HG02678 (cell line): ENCODE measurements around the gene SCAPER.

Experiments used
- ATAC-seq: cut with Tn5 transposase; IDR thresholded peaks from one replicate; pipeline ENCODE4 v1.9.1; 2021; ENCODE audit warnings: mild to moderate bottlenecking, moderate library complexity; ENCODE audit not compliant: unreplicated experiment

The SCAPER gene

GRCh38 chr15:76905013-76905839 lies at the start of gene SCAPER:
SCAPER (minus strand) TSS chr15:76905340; CDS start chr15:76883817, 21,523 bp downstream.
- peak; percentile 89 for ATAC-seq

- ATAC-seq = no peak
Measured at GRCh38 chr15:76954744-76955143, 49.6 kb upstream of the SCAPER start.

GRCh38 chr15:76953913-76954312 lies 48.8 kb upstream of the SCAPER start:
- no peak for ATAC-seq

- ATAC-seq = no peak
Measured at GRCh38 chr15:76951220-76951619, 46.1 kb upstream of the SCAPER start.

- ATAC-seq = no peak
Measured at GRCh38 chr15:76947454-76947853, 42.3 kb upstream of the SCAPER start.

GRCh38 chr15:76945494-76946093 lies 40.5 kb upstream of the SCAPER start:
- ATAC-seq = no peak

GRCh38 chr15:76942331-76942730 lies 37.2 kb upstream of the SCAPER start:
- ATAC-seq = no peak

- no peak for ATAC-seq
Measured at GRCh38 chr15:76941636-76942035, 36.5 kb upstream of the SCAPER start.

GRCh38 chr15:76939715-76940114 lies 34.6 kb upstream of the SCAPER start:
- ATAC-seq = no peak

GRCh38 chr15:76938752-76939151 lies 33.6 kb upstream of the SCAPER start:
- ATAC-seq = no peak

- no peak for ATAC-seq
Measured at GRCh38 chr15:76936671-76937070, 31.5 kb upstream of the SCAPER start.

GRCh38 chr15:76935620-76936019 lies 30.5 kb upstream of the SCAPER start:
- no peak for ATAC-seq

GRCh38 chr15:76932135-76932966 lies 27.2 kb upstream of the SCAPER start:
- ATAC-seq = no peak

GRCh38 chr15:76931397-76932134 lies 26.4 kb upstream of the SCAPER start, which contains the start of gene RCN2:
RCN2 (plus strand) TSS chr15:76931749; CDS start chr15:76931842, 93 bp downstream.
- ATAC-seq = peak; percentile 98

GRCh38 chr15:76930831-76931396 lies 25.8 kb upstream of the SCAPER start:
- ATAC-seq = no peak

- no peak for ATAC-seq
Measured at GRCh38 chr15:76929011-76929760, 24.0 kb upstream of the SCAPER start.

- no peak for ATAC-seq
Measured at GRCh38 chr15:76928201-76928600, 23.1 kb upstream of the SCAPER start.

- no peak for ATAC-seq
Measured at GRCh38 chr15:76916369-76916768, 11.2 kb upstream of the SCAPER start.

GRCh38 chr15:76913737-76914136 lies 8.6 kb upstream of the SCAPER start:
- no peak for ATAC-seq

GRCh38 chr15:76912430-76912829 lies 7.3 kb upstream of the SCAPER start:
- no peak for ATAC-seq
